Endodermal cell (in vitro differentiated cells): Measurements from ENCODE around the gene ARPC5. TPM values are rescaled to one million over a fixed set of nuclear protein-coding genes. Genes with fewer than 3 reads are reported as not detected.

Experiments
- DNase-seq: peaks from one replicate; pipeline ENCODE4 v3.0.0-alpha.2; 2017
- H3K27ac ChIP-seq: 2 replicates; pipeline ENCODE4 v1.5.1; 2013; ENCODE audit warnings: mild to moderate bottlenecking, low read depth, low read length, moderate library complexity
- H3K27me3 ChIP-seq: 2 replicates; pipeline ENCODE4 v1.6.1; 2013; ENCODE audit warnings: mild to moderate bottlenecking, low read length, moderate library complexity; ENCODE audit not compliant: insufficient read depth, control insufficient read depth, poor library complexity, severe bottlenecking
- H3K36me3 ChIP-seq: 2 replicates; pipeline ENCODE4 v1.7.0; 2013; ENCODE audit warnings: mild to moderate bottlenecking, low read length, moderate library complexity; ENCODE audit not compliant: control insufficient read depth, insufficient read depth
- H3K4me1 ChIP-seq: one replicate; pipeline ENCODE4 v1.7.0; 2013; ENCODE audit warnings: low read length; ENCODE audit not compliant: control insufficient read depth, insufficient read depth
- H3K4me3 ChIP-seq: 2 replicates; pipeline ENCODE4 v1.5.1; 2013; ENCODE audit warnings: mild to moderate bottlenecking, low read length, moderate library complexity
- H3K9ac ChIP-seq: 2 replicates; pipeline ENCODE4 v1.6.1; 2013; ENCODE audit warnings: mild to moderate bottlenecking, low read length, moderate library complexity; ENCODE audit not compliant: poor library complexity, severe bottlenecking; ENCODE audit errors: extremely low read depth
- H3K9me3 ChIP-seq: 2 replicates; pipeline ENCODE4 v1.6.1; 2013; ENCODE audit warnings: mild to moderate bottlenecking, low read length, moderate library complexity; ENCODE audit not compliant: control insufficient read depth
- H3K27ac Mint-ChIP-seq: 2 replicates; pipeline ENCODE4 v1.8.0; 2020; ENCODE audit warnings: mixed read lengths
- H3K27me3 Mint-ChIP-seq: 2 replicates; pipeline ENCODE4 v1.8.0; 2021; ENCODE audit warnings: mild to moderate bottlenecking, mixed read lengths; ENCODE audit not compliant: insufficient read depth
- H3K36me3 Mint-ChIP-seq: 2 replicates; pipeline ENCODE4 v1.8.0; 2020; ENCODE audit warnings: low read depth, mixed read lengths
- H3K4me1 Mint-ChIP-seq: 2 replicates; pipeline ENCODE4 v1.8.0; 2020; ENCODE audit warnings: mixed read lengths
- H3K4me3 Mint-ChIP-seq: 2 replicates; pipeline ENCODE4 v1.8.0; 2020; ENCODE audit warnings: mild to moderate bottlenecking, moderate library complexity, mixed read lengths
- H3K9me3 Mint-ChIP-seq: 2 replicates; pipeline ENCODE4 v1.8.0; 2020; ENCODE audit warnings: mild to moderate bottlenecking, mixed read lengths
- WGBS, 2 experiments: methylation state at CpG; one replicate each; pipeline versions ENCODE4 v1.1.5 to v1.1.7; 2013; ENCODE audit warnings: missing lambda C conversion rate in 2 of 2, mixed read lengths in 1 of 2; ENCODE audit not compliant: insufficient coverage in 1 of 2, insufficient read length in 1 of 2; 5-methylcytosine and 5-hydroxymethylcytosine counted together
- total RNA-seq, 2 donors: library from RNA; stranded (reverse); fragmentation: NEBNext Ultra II Directional in 1 of 2; extraction: Animal tissue kit (Norgen Biotek cat#: 25700) in 1 of 2; gene quantifications; 2 replicates in 1 of 2; 3 replicates in 1 of 2; pipeline ENCODE4 v1.2.1, GENCODE V29; 2021
- TF ChIP-seq, protein P1 (sequence below): fragments of 200-600 bp; sonication (generic); conservative IDR thresholded peaks from 2 replicates; pipeline ENCODE4 v1.5.0; 2021; ENCODE audit warnings: antibody characterized with exemption, mild to moderate bottlenecking

Gene ARPC5
- total RNA-seq, 2 donors from 2014 or later: 78.7 to 99.5 TPM

DNA sequence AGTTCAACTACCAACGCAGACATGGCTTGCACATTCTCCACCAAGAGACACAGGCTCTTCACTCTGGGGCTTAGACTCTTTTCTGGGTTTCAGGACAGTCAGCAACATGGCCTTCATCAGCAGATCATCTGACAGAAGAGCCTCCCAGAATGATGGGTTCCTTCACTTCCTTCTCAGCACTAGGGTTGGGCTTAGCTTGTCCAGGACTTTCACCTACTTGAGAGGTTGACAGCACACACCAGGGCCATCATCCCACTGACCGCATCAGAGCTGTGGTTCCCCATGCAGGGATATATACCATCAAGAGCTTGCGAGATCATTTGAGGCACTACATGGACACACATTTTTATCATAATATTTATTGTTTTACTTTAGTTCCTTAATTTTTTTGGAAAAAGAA, 34.9 kb downstream of the ARPC5 start:
- H3K4me3 Mint-ChIP-seq: no peak overlapping the region
- no peak overlapping the region for H3K9ac ChIP-seq
- 89 to 100% methylated on average over 1 to 3 of the region's 3 CpGs for WGBS, 2 experiments
- peaks cover 3% of the 10 kb centered on the region for H3K27me3 Mint-ChIP-seq
- no peaks in the 10 kb centered on the region for H3K4me1 Mint-ChIP-seq
- H3K4me3 ChIP-seq: no peak overlapping the region
- H3K9me3 ChIP-seq: no peaks in the 10 kb centered on the region
- no peak for DNase-seq
- H3K36me3 Mint-ChIP-seq: no peaks in the 10 kb centered on the region
- no peaks in the 10 kb centered on the region for H3K9me3 Mint-ChIP-seq
- H3K27ac ChIP-seq: no peak overlapping the region
- H3K27me3 ChIP-seq: no peaks in the 10 kb centered on the region
- TF ChIP-seq, protein P1, sequence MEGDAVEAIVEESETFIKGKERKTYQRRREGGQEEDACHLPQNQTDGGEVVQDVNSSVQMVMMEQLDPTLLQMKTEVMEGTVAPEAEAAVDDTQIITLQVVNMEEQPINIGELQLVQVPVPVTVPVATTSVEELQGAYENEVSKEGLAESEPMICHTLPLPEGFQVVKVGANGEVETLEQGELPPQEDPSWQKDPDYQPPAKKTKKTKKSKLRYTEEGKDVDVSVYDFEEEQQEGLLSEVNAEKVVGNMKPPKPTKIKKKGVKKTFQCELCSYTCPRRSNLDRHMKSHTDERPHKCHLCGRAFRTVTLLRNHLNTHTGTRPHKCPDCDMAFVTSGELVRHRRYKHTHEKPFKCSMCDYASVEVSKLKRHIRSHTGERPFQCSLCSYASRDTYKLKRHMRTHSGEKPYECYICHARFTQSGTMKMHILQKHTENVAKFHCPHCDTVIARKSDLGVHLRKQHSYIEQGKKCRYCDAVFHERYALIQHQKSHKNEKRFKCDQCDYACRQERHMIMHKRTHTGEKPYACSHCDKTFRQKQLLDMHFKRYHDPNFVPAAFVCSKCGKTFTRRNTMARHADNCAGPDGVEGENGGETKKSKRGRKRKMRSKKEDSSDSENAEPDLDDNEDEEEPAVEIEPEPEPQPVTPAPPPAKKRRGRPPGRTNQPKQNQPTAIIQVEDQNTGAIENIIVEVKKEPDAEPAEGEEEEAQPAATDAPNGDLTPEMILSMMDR: no peak
- H3K36me3 ChIP-seq: no peaks in the 10 kb centered on the region
- H3K4me1 ChIP-seq: no peaks in the 10 kb centered on the region
- H3K27ac Mint-ChIP-seq: no peak overlapping the region

DNA sequence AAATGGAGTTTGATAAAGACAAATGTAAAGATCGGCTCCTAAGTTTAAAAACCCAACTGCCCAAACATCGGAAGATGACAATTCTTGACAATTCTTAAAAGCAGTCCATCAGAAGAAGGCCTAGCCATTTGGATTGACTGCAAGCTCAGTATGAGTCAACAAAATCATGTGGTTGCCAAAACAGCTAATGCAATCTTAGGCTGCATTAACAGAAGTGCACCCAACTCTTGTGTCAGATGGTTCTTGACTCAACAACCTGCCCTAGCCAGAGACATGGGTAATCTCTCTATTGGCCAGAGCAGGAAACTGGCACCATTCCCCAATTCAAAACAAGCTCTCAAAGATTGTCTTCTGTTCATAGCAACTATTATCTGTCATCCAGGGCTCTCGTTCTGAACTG, 35.4 kb downstream of the ARPC5 start:
- Histone ChIP-seq H3K9me3 (no peaks in the 10 kb centered on the region), H3K27me3 (no peaks in the 10 kb centered on the region), H3K4me1 (no peaks in the 10 kb centered on the region), H3K36me3 (no peaks in the 10 kb centered on the region), H3K9ac (no peak overlapping the region), H3K27ac (no peak overlapping the region), H3K4me3 (no peak overlapping the region)
- 95 to 100% methylated on average over 2 to 3 of the region's 3 CpGs for WGBS, 2 experiments
- TF ChIP-seq, protein P1: no peak
- Mint-ChIP-seq H3K4me3 (no peak overlapping the region), H3K36me3 (no peaks in the 10 kb centered on the region), H3K9me3 (no peaks in the 10 kb centered on the region), H3K27me3 (peaks cover 3% of the 10 kb centered on the region), H3K27ac (no peak overlapping the region), H3K4me1 (no peaks in the 10 kb centered on the region)
- no peak for DNase-seq

DNA sequence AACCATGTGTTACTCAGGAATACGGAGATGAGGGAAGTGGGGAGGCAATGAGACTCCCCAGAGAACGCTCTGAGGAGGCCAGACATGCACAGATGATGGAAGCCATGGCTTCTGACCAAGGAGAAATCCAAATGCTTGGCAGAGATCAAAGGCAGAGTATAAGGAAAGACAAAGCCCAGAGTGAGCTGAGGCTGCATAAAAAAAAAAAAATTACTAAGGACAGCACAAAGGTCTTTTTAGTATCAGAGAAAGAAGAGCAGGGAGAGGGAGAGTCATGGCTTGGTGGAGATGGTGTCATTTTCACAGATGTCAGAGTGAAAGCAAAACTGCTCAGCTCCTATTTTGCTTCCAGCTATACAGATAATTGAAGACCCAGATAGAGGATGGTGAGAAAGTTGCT, 37.2 kb downstream of the ARPC5 start:
- no peak overlapping the region for H3K9ac ChIP-seq
- DNase-seq: no peak

More for the DNA sequence above, 37.2 kb downstream of the ARPC5 start:
- Mint-ChIP-seq H3K4me1 (peaks cover 4% of the 10 kb centered on the region), H3K36me3 (no peaks in the 10 kb centered on the region), H3K4me3 (no peak overlapping the region), H3K9me3 (no peaks in the 10 kb centered on the region), H3K27ac (no peak overlapping the region), H3K27me3 (no peaks in the 10 kb centered on the region)
- H3K9me3 ChIP-seq: no peaks in the 10 kb centered on the region
- 88 to 93% methylated on average over 2 of the region's 2 CpGs for WGBS, 2 experiments
- no peaks in the 10 kb centered on the region for H3K36me3 ChIP-seq
- no peaks in the 10 kb centered on the region for H3K4me1 ChIP-seq
- H3K27me3 ChIP-seq: no peaks in the 10 kb centered on the region
- no peak overlapping the region for H3K4me3 ChIP-seq
- TF ChIP-seq, protein P1: no peak
- no peak overlapping the region for H3K27ac ChIP-seq
